ENCODE data around the gene MAJIN. TPM values are rescaled to one million over a fixed set of nuclear protein-coding genes. Genes with fewer than 3 reads are reported as not detected.
A peak's percentile ranks its signal among the peaks of the same experiment; 100 is the strongest.

MAJIN gene
- total RNA-seq, 2 donors from 2014 or later = 0.45 TPM; not detected in 1

GRCh38 chr11:64910451-64911093 is 61.3 kb downstream of the MAJIN start:
- DNase-seq (ENCODE audit: low spot score in 2 of 2) = no peak
- no peaks in the 10 kb centered on the region for H3K36me3 Mint-ChIP-seq
- no peaks in the 10 kb centered on the region for H3K9me3 Mint-ChIP-seq
- peak overlapping the region in 1 of 2 donors; percentile 62 for H3K27ac Mint-ChIP-seq
- no peak for ATAC-seq

DNA sequence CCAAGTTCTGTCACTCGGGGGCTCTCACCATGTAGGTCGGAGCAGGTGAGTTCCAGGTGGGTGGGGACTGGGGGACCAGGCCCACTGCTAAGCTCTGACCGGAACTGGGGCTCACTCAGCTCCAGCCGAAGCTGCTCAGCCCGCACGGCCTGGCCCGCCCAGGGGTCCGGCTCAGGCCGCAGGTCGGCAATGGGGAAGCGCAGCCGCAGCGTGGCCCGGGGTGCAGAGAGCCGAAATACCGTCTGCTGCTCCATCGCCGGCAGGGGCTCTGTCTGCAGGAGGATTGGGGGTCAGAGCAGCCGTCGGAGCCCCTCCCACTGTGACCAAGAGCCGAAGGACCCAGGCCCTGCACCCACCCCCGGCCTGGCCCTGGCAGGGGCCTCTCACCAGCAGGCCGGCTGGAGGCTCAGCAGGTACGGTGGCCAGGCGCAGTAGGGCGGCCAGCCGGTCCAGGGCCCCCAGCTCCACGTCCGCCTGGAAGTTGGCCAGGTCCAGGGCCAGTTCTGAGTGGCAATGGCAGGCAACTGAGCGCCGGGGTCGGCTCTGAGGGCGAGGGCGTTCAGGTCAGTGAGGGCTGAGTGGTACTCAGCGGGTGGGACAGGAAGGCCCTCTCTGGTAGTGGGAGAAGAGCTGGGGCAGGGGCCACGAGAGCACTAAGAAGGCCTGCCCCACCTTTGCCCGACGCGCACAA is 62.1 kb downstream of the MAJIN start:
- peak overlapping the region in 1 of 2 donors; percentile 62 for H3K27ac Mint-ChIP-seq
- ATAC-seq (no peak), DNase-seq (ENCODE audit: low spot score in 2 of 2) (no peak)
- no peaks in the 10 kb centered on the region for H3K9me3 Mint-ChIP-seq
- H3K36me3 Mint-ChIP-seq = no peaks in the 10 kb centered on the region

DNA sequence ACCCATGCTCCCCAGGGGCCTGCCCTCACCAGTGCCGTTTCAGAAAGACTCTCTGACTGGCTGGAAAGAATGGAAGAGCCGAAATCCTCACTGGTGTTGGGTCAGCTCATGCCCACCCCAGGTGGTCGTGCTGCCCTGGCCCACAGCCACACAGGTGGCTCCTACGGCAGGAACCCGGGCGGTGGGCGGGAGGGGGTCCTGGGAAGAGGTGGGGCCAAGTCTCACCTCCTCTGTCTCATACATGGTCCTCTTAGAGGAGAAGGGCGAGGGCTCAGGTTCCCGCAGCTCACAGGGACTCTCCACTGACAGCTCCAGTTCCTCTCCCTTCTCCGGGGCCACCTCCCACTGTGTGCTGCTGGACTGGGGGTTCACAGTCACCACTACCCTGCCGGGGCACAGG is 63.1 kb downstream of the MAJIN start:
- no peaks in the 10 kb centered on the region for H3K36me3 Mint-ChIP-seq
- peak overlapping the region; percentile 29 to 55 for H3K27ac Mint-ChIP-seq
- no peaks in the 10 kb centered on the region for H3K9me3 Mint-ChIP-seq
- ATAC-seq = no peak
- DNase-seq (ENCODE audit: low spot score in 2 of 2) = no peak

- no peak for ATAC-seq
- H3K9me3 Mint-ChIP-seq = no peaks in the 10 kb centered on the region
Measured at GRCh38 chr11:64906314-64906635, 65.6 kb downstream of the MAJIN start.

DNA sequence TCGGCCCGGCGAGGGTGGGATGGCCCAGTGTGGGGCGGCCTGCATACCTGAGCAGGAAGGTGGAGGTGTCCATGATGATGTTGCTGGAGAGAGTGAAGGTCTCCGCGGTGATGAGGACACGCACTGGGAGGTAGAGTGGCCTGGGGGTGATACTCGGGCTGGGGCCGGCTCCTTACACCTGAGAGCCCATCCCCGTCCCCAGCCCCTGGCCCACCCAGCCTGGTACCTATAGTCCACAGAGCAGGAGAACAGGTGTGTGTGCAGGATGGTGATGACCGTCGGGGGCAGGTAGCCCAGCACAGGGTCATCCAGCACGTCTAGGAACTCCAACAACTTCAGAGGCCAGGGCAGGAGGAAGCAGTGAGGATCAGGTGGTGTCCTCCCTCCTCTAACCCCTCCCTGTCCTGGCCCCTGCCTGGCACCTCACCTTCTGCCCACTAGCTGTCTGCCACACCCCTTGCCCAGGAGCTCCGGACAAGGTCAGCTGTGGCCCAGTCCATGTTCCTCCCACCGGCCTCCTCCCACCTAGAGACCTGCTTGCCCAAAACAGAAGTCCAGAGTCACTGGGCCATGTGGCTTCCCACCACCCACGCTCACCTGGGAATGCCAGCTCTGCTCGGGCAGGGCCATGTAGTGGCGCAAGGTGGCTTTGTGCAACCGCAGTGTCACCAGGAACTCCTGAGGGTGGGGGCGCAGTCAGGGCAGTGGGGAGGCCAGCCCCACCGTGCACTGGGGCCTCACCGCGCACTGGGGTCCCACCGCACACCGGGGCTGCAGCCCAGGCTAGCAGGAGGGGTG is 66.2 kb downstream of the MAJIN start:
- H3K27ac Mint-ChIP-seq = peak overlapping the region in 1 of 2 donors; percentile 77
- H3K36me3 Mint-ChIP-seq = no peaks in the 10 kb centered on the region
- H3K9me3 Mint-ChIP-seq = no peaks in the 10 kb centered on the region
- no peak for ATAC-seq
- DNase-seq (ENCODE audit: low spot score in 2 of 2) = no peak

More at GRCh38 chr11:64906314-64906635, 65.6 kb downstream of the MAJIN start:
- no peak overlapping the region for H3K27ac Mint-ChIP-seq
- no peaks in the 10 kb centered on the region for H3K36me3 Mint-ChIP-seq
- DNase-seq (ENCODE audit: low spot score in 2 of 2) = no peak

GRCh38 chr11:64903291-64903833 is 68.5 kb downstream of the MAJIN start:
- no peak for DNase-seq (ENCODE audit: low spot score in 2 of 2)
- H3K36me3 Mint-ChIP-seq = peaks cover 0 to 5% of the 10 kb centered on the region in 2 donors
- ATAC-seq = no peak
- no peak overlapping the region for H3K27ac Mint-ChIP-seq
- H3K9me3 Mint-ChIP-seq = no peaks in the 10 kb centered on the region

- Mint-ChIP-seq H3K27ac (peak overlapping the region; percentile 41 to 95), H3K36me3 (peaks cover 0 to 5% of the 10 kb centered on the region in 2 donors), H3K9me3 (no peaks in the 10 kb centered on the region)
- ATAC-seq = no peak
- no peak for DNase-seq (ENCODE audit: low spot score in 2 of 2)
Measured at GRCh38 chr11:64902102-64902900, 69.6 kb downstream of the MAJIN start.

DNA sequence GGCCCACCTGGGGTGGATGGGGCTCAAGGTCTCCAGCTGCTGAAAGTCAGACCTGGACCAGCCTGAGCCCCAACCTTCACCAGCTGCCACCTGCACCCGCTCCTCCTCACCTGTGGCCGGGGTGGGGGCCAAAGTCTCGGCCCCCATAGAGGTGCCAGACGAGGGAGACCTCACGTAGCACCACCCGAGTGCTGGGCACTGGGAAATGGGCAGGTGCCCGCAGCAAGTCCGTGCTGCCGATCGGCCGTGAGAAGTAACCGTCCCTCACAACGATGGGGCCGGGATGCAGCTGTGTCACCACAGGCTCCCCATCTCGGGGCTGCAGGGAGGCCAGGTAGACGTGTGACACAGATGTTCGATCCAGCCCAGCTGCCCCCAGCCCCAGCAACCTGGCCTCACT is 71.1 kb downstream of the MAJIN start:
- DNase-seq (ENCODE audit: low spot score in 2 of 2) (no peak), ATAC-seq (peak in 1 of 2 donors; percentile 3)

DNA sequence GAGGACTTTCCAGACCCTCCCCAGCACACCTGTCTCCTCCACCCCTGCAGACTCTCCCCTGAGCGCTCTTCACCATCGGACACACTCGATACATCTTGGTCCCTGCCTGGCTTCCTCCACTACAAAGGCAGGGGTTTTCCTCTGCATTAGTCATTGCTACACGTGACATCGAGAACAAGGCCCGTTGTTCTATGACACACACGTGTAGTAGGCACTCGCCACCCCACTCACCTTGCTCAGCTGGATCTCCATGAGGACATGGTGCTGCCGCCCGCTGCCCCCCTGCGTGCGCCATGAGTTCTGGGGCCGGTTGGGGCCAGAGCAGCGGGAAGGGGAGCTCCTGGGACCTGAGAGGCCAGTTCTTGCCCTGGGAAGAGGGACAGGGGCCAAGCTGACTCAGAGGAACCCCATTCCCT is 71.6 kb downstream of the MAJIN start:
- peak; percentile 58 to 71 for DNase-seq (ENCODE audit: low spot score in 2 of 2)
- ATAC-seq = peak; percentile 99 to 100
- H3K27ac Mint-ChIP-seq = peak overlapping the region; percentile 17 to 62
- H3K36me3 Mint-ChIP-seq = peaks cover 0 to 5% of the 10 kb centered on the region in 2 donors
- H3K9me3 Mint-ChIP-seq = no peaks in the 10 kb centered on the region

More for the DNA sequence above, 71.1 kb downstream of the MAJIN start:
- H3K36me3 Mint-ChIP-seq = peaks cover 0 to 5% of the 10 kb centered on the region in 2 donors
- no peak overlapping the region for H3K27ac Mint-ChIP-seq
- no peaks in the 10 kb centered on the region for H3K9me3 Mint-ChIP-seq

DNA sequence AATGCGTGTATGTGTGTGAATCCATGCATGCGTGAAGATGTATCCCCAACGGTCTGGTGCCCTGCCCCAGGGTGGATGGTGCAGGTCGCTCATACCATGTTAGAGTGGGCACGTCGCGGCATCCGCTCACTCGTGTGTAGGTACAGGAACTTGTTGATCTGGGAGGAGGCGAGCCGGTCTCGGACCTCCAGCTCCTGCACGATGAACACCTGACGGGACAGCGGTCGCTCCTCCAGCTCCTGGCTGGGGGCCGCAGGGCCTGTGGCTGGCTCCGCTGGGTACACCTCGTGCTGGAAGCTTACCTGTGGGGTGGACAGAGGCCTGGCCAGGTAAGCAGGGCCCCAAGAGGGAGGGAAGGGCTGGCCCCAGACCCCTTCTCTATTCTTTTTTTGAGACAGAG is 73.4 kb downstream of the MAJIN start:
- ATAC-seq (no peak), DNase-seq (ENCODE audit: low spot score in 2 of 2) (no peak)
- Mint-ChIP-seq H3K27ac (no peak overlapping the region), H3K36me3 (peaks cover 0 to 5% of the 10 kb centered on the region in 2 donors), H3K9me3 (no peaks in the 10 kb centered on the region)

- no peak for ATAC-seq
Measured at GRCh38 chr11:64898076-64898445, 73.8 kb downstream of the MAJIN start.

GRCh38 chr11:64897381-64898075 is 74.4 kb downstream of the MAJIN start:
- no peaks in the 10 kb centered on the region for H3K9me3 Mint-ChIP-seq
- ATAC-seq = no peak
- no peak overlapping the region for H3K27ac Mint-ChIP-seq
- DNase-seq (ENCODE audit: low spot score in 2 of 2) = no peak
- peaks cover 0 to 5% of the 10 kb centered on the region in 2 donors for H3K36me3 Mint-ChIP-seq

More at GRCh38 chr11:64898076-64898445, 73.8 kb downstream of the MAJIN start:
- H3K27ac Mint-ChIP-seq = no peak overlapping the region
- no peak for DNase-seq (ENCODE audit: low spot score in 2 of 2)
- H3K36me3 Mint-ChIP-seq = peaks cover 0 to 5% of the 10 kb centered on the region in 2 donors
- no peaks in the 10 kb centered on the region for H3K9me3 Mint-ChIP-seq

- Mint-ChIP-seq H3K27ac (peak overlapping the region in 1 of 2 donors; percentile 18), H3K36me3 (peaks cover 0 to 5% of the 10 kb centered on the region in 2 donors), H3K9me3 (no peaks in the 10 kb centered on the region)
- DNase-seq (ENCODE audit: low spot score in 2 of 2) (no peak), ATAC-seq (no peak)
Measured at GRCh38 chr11:64896448-64897022, 75.4 kb downstream of the MAJIN start.

- ATAC-seq (no peak), DNase-seq (ENCODE audit: low spot score in 2 of 2) (no peak)
- Mint-ChIP-seq H3K27ac (peak overlapping the region in 1 of 2 donors; percentile 39), H3K9me3 (no peaks in the 10 kb centered on the region), H3K36me3 (peaks cover 0 to 5% of the 10 kb centered on the region in 2 donors)
Measured at GRCh38 chr11:64894812-64895452, 77.0 kb downstream of the MAJIN start.

All from activated naive CD4-positive, alpha-beta T cell treated with anti-CD3 and anti-CD28 coated beads, Interleukin-2, amount 50 U/mL, for 72 hours (primary cell).